ENCODE results near the gene CDH8.
A peak's percentile ranks its signal among the peaks of the same experiment; 100 is the strongest.

The CDH8 gene, protein sequence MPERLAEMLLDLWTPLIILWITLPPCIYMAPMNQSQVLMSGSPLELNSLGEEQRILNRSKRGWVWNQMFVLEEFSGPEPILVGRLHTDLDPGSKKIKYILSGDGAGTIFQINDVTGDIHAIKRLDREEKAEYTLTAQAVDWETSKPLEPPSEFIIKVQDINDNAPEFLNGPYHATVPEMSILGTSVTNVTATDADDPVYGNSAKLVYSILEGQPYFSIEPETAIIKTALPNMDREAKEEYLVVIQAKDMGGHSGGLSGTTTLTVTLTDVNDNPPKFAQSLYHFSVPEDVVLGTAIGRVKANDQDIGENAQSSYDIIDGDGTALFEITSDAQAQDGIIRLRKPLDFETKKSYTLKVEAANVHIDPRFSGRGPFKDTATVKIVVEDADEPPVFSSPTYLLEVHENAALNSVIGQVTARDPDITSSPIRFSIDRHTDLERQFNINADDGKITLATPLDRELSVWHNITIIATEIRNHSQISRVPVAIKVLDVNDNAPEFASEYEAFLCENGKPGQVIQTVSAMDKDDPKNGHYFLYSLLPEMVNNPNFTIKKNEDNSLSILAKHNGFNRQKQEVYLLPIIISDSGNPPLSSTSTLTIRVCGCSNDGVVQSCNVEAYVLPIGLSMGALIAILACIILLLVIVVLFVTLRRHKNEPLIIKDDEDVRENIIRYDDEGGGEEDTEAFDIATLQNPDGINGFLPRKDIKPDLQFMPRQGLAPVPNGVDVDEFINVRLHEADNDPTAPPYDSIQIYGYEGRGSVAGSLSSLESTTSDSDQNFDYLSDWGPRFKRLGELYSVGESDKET

DNA sequence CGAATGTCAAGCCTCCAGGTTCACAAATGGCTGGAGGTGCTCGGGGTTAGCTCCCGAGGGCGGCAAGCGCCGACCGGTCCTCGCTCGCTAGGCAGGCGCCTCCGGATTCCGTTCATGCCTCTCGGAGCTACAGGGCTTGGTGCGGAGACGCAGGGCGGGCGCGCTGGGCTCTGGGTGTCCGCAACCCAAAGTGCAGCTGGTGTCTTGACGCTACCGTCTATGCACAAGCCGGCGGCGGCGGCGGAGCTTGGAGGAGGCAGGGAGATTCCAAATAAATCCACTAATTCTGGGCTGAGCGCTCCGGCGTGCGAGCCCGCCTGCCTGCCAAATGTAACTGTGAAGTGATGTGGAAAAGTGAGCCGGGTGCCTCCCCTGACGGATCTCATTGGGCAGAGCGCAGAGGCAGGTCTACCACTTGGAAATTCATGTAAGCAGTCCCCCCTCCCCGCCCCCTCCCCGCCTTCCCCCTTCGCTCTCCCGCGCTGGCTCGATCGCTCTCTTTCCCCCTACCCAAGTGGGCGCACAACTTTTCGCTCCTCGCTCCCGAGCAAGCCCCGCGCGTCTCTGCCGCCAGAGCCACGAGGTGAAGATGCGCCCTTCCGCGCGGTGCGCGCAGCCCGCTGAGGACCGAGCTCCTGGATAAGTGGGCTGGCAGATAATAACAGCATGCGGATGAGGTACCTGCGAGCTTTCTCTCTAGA lies at the start of gene CDH8:
Gene CDH8 (minus strand): TSS at position 338 of the 701 bp plus-strand sequence. CDS start 15,035 bp downstream, outside the sequence.
- peak; percentile 57 to 89 (median 76) for DNase-seq
- intact Hi-C loops (cut with DNase I): loop anchor here (10.0 kb wide), 1 partner anchor 101 kb away; no protein-coding TSS in a partner anchor

DNA sequence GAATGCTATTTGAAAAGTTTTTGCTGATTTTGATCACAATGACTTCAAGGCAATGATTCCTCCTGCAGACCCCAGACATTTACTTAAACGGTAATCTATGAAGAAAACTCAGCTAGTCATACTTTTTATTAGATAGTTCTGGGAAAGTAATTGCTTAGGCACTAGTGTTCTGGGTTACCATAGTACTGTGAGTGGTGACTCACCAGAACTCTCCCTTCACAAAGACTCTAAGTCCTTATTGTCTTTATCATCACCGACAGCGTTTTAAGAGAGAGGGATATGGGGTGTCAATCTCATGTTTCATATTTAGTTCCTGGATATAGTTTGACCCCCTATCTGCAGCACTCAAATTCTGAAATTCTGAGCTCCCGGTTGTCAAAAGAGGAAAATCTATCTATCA lies 43.0 kb upstream of the CDH8 start:
- intact Hi-C loops (cut with DNase I): no loop called here
- no peak for DNase-seq

GRCh38 chr16:62077998-62078397 lies 41.8 kb upstream of the CDH8 start:
- peak in 35 of 42 donors; percentile 1 to 67 (median 25) for DNase-seq

DNA sequence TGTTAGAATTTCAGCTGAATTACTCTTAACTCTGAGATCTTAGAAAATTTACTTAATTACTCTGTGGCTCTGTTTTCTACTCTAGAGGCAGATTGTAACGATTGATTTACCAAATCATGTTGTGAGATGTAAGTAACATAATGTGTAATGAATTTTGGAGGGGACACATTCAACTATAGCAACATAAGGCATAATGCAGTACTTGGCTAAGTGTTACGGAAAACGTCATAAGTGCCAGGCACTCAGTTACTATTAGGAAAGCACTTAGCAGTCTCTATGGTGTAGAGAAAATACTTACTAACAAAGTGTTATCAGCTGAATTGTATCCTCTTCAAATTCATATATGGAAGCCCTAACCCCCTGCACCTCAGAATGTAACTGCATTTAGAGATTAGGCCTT lies 40.6 kb upstream of the CDH8 start:
- no peak for DNase-seq
- intact Hi-C loops (cut with DNase I): no loop called here

More at GRCh38 chr16:62077998-62078397, 41.8 kb upstream of the CDH8 start:
- intact Hi-C loops (cut with DNase I): no loop called here

- intact Hi-C loops (cut with DNase I): no loop called here
These were observed 32.5 kb upstream of the CDH8 start for GRCh38 chr16:62068747-62069146.

GRCh38 chr16:62067981-62068380 lies 31.7 kb upstream of the CDH8 start:
- intact Hi-C loops (cut with DNase I): no loop called here
- no peak for DNase-seq

More at GRCh38 chr16:62068747-62069146, 32.5 kb upstream of the CDH8 start:
- DNase-seq: no peak

DNA sequence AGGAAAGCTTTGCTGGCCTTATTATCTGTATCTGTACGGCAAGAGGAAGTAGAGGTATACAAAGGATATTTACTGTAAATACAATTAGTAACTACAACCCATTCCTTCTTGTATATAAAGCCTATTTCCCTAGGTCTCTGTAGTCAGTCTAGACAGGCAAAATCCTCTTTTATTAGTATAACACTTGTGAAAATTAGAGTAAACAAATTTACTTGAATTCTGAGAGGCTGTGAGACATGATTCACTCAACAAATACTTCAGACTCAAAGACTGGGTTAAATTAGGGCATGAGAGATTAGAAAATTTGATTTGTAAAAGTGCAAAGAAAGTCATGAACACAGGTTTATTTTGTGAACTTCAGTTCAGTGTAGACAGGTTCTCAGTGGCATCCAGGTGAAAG lies 30.9 kb upstream of the CDH8 start:
- intact Hi-C loops (cut with DNase I): no loop called here
- DNase-seq: no peak

GRCh38 chr16:62066747-62067146 lies 30.5 kb upstream of the CDH8 start:
- no peak for DNase-seq
- intact Hi-C loops (cut with DNase I): no loop called here

DNA sequence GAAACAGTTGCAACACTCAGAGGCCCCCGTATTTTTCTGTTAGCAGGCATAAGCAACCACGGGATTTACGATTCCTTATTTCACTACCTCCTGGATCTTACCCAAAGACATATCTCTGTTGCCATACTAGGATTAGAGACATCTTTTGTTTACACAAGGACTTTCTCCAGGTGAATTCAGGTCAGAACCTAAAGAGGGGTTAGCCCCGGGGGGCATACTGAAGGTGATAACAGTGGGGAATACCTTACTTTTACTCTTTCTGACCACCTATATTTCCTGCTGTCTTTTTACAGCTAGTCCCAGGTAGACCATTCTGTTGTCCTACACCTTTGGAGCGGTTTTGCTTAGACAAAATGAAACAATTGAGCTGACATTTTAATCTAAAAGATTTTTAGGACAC lies 27.9 kb upstream of the CDH8 start:
- intact Hi-C loops (cut with DNase I): no loop called here
- DNase-seq: no peak

DNA sequence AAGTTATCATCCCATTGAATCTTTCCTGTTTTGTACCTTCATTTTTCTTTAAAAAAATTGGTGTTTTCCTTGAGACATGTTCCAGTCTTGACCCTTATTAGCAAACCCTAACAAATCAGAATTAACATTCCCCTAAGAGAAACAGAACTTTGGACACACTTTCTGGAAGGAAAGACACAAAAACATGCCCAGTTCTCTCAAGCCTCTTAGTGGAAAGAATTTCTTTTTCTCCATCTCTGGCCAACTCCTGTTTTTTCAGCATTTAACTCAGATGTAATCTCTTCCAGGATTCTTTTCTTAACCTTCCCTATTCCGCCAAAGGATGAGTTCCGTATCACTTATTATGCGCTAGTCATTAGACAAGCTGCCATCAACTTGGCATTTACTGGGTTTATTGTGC lies 23.9 kb upstream of the CDH8 start:
- no peak for DNase-seq

DNA sequence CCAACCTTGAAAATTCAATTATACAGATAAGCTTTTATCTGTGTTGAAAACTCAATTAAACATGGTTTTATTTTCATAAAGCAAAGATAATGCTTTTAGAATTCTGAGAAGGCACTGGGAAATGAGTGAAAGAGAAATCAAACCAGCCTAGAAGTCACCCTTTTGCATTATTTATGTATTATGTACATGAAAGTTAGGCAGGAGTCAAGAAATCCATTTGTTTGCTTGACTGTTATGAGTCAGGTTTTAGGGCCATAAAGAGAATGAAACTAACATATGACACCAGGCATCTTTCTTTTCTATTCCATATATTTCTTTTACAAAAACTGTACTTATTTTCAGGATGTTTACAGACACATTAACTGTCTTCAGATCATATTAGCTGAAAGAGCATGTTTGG lies 23.3 kb upstream of the CDH8 start:
- DNase-seq: no peak
- intact Hi-C loops (cut with DNase I): no loop called here

More for the DNA sequence above, 23.9 kb upstream of the CDH8 start:
- intact Hi-C loops (cut with DNase I): no loop called here

DNA sequence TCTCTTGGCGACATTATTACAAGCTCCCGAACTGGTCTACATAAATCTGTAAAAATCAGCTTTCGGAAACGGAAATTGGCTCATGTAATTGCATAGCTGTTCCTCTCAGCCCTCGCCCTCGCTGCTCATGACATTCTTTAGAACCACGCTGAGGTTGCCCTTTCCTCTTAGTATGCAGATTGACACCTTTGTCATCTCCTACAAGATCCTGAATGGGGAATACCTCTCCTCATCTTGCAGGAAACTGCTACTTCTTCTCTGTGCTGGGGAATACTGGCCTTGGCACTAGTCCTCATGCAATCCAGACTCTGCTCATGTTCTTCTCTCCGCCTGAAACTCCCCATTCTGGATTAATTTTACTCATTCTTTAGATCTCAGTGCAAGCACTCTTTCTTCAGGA lies 22.2 kb upstream of the CDH8 start:
- intact Hi-C loops (cut with DNase I): no loop called here
- DNase-seq: no peak

DNA sequence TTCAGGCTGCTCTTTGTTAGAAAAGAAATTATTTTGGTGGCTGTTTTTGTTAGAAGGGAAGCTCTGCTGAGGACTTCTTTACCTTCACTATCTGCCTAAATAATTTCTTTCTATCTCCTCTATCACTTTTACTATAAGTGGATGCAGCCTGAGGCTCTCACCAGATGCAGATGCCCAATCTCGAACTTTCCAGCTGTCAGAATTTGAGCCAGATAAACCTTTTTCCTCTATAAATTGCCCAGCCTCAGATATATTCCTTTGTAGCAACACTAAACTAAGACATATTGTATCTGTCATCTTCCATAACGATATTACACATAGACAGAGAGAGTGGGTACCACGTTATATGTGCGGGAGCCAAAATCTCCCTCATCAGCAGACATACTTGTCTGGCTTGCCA lies 15.7 kb upstream of the CDH8 start:
- no peak for DNase-seq
- intact Hi-C loops (cut with DNase I): no loop called here

GRCh38 chr16:62050793-62051192 lies 14.6 kb upstream of the CDH8 start:
- DNase-seq: no peak

DNA sequence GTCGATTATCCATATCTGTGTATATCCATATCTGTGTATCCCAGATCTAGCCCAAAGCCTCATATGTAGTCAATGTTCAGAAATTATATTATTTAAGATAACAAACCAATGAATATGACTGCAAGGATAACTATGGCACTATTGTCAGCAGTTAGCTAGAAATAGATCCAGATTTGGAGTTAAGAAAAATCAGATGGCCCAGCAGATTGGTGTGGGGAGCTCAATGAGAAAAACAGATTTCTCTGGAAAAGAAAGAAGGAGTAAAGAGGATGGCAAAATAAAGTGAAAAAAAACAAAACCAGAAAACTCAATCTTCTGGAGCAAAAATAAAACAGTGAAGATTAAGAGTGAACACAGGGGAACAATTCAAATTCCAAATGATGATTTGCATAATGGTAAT lies 10.6 kb upstream of the CDH8 start:
- DNase-seq: no peak
- intact Hi-C loops (cut with DNase I): loop anchor here (10.0 kb wide), 1 partner anchor 392 kb away; no protein-coding TSS in a partner anchor

More at GRCh38 chr16:62050793-62051192, 14.6 kb upstream of the CDH8 start:
- intact Hi-C loops (cut with DNase I): no loop called here

DNA sequence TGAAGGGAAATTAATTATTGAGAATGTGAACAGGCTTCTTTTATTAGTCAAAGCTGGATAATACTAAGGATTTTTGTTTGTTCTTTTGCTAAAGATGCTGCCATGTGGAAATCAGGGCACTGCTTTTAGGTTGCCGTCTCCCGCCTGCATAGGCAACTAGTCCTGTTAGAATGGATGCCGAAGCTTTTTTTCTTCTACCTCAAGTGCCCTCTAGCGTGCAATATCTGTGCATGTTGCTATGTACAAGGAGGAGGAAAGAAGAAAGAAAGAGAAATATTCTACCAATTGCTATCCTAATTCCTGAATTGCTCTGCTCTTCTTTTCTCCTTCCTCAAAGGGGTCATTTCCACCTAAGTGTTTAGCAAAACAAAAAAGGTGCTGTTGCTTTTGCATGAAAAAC lies 5.2 kb upstream of the CDH8 start:
- intact Hi-C loops (cut with DNase I): loop anchor here (10.0 kb wide), 1 partner anchor 387 kb away; no protein-coding TSS in a partner anchor
- peak in 36 of 42 donors; percentile 19 to 88 (median 68) for DNase-seq

DNA sequence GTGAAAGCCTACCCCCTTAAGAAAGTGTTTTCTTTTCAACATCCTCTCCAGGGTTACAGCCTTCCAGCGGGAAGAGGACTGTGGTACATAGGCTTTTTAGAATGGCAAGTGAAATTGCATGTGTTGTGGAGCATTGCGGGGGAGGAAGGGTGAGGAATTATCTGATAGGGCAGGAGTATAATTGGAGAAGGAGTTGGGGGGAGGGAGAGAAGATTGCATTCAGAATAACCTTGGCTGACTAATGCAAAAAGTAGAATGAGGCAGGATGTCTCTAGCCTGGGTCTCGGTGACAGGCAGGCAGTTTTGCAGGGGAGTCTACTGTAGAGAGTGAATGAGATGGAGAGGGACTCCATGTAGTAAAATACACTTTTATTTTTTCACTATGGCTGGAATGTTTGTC lies 2.4 kb upstream of the CDH8 start:
- DNase-seq: peak in 32 of 42 donors; percentile 8 to 80 (median 48)
- intact Hi-C loops (cut with DNase I): loop anchor here (10.0 kb wide), 1 partner anchor 104 kb away; no protein-coding TSS in a partner anchor

- intact Hi-C loops (cut with DNase I): loop anchor here (10.0 kb wide), 1 partner anchor 103 kb away; no protein-coding TSS in a partner anchor
- DNase-seq: no peak
These were observed 2.0 kb upstream of the CDH8 start for GRCh38 chr16:62038225-62038624.

- DNase-seq: peak in 5 of 42 donors; percentile 15 to 31 (median 19)
- intact Hi-C loops (cut with DNase I): loop anchor here (10.0 kb wide), 1 partner anchor 102 kb away; no protein-coding TSS in a partner anchor
These were observed 531 bp upstream of the CDH8 start for GRCh38 chr16:62036802-62037135.
